ENCODE results near the gene APIP.
"Not testable (repeated sequence)": the region's sequence is repeated elsewhere in the genome, so short reads cannot be mapped to it uniquely, and the experiment has no call there.

Gene APIP

GRCh38 chr11:34926101-34926830 is 10.1 kb upstream of the APIP start:
- peak in 2 of 5 experiments; percentile 13 to 60 for DNase-seq

- no peak for DNase-seq
Measured at GRCh38 chr11:34924714-34925113, 8.5 kb upstream of the APIP start.

- no peak for DNase-seq
Measured at GRCh38 chr11:34921156-34921555, 5.0 kb upstream of the APIP start.

GRCh38 chr11:34916843-34917770 is 928 bp upstream of the APIP start:
- no peak for DNase-seq

- no peak for DNase-seq
Measured at GRCh38 chr11:34915136-34916014, 804 bp downstream of the APIP start.

GRCh38 chr11:34913556-34913955 is 2.6 kb downstream of the APIP start:
- not testable (repeated sequence) for DNase-seq

- no peak for DNase-seq
Measured at GRCh38 chr11:34911676-34912075, 4.5 kb downstream of the APIP start.

- DNase-seq: no peak
Measured at GRCh38 chr11:34910817-34911216, 5.4 kb downstream of the APIP start.

- DNase-seq: no peak
Measured at GRCh38 chr11:34909955-34910354, 6.2 kb downstream of the APIP start.

- no peak for DNase-seq
Measured at GRCh38 chr11:34909415-34909814, 6.8 kb downstream of the APIP start.

GRCh38 chr11:34907934-34908593 is 8.1 kb downstream of the APIP start:
- DNase-seq: no peak

- no peak for DNase-seq
Measured at GRCh38 chr11:34905666-34906065, 10.5 kb downstream of the APIP start.

- DNase-seq: no peak
Measured at GRCh38 chr11:34904421-34904955, 11.7 kb downstream of the APIP start.

GRCh38 chr11:34899633-34900016 is 16.6 kb downstream of the APIP start:
- DNase-seq: peak in 1 of 5 experiments; percentile 37

GRCh38 chr11:34898474-34898873 is 17.7 kb downstream of the APIP start:
- no peak for DNase-seq

GRCh38 chr11:34897171-34897870 is 18.9 kb downstream of the APIP start:
- no peak for DNase-seq

GRCh38 chr11:34896191-34896590 is 20.0 kb downstream of the APIP start:
- DNase-seq: not testable (repeated sequence)

GRCh38 chr11:34893416-34893815 is 22.8 kb downstream of the APIP start:
- DNase-seq: no peak

- no peak for DNase-seq
Measured at GRCh38 chr11:34891611-34892010, 24.6 kb downstream of the APIP start.

GRCh38 chr11:34890812-34891211 is 25.4 kb downstream of the APIP start:
- DNase-seq: peak in 1 of 5 experiments; percentile 19

- no peak for DNase-seq
Measured at GRCh38 chr11:34890089-34890488, 26.1 kb downstream of the APIP start.

Data from T-helper 2 cell (primary cell).